Transverse colon (tissue), 3 donors: Measurements from ENCODE around the gene BMP3.
A peak's percentile ranks its signal among the peaks of the same experiment; 100 is the strongest.

Experiments used
- CTCF ChIP-seq, 5 experiments: fragments of 200-600 bp in 3 of 5; fragments of 450-650 bp in 2 of 5; sonication (generic) in 3 of 5; IDR thresholded peaks; 1 replicate in 2 of 5; 2 replicates in 3 of 5; pipeline ENCODE4 v1.5.1; 2016 to 2017; ENCODE audit warnings: antibody characterized with exemption in 5 of 5, inconsistent platforms in 3 of 5, mild to moderate bottlenecking in 2 of 5, moderate library complexity in 1 of 5
- EP300 ChIP-seq: sonication (generic); formaldehyde crosslinking; IDR thresholded peaks from one replicate; pipeline ENCODE4 v1.6.1; 2017; ENCODE audit warnings: antibody characterized with exemption, low read depth
- POLR2A ChIP-seq: fragments of 450-650 bp; IDR thresholded peaks from one replicate; pipeline ENCODE4 v1.6.1; 2016; ENCODE audit warnings: antibody characterized with exemption, mild to moderate bottlenecking, moderate library complexity

DNA sequence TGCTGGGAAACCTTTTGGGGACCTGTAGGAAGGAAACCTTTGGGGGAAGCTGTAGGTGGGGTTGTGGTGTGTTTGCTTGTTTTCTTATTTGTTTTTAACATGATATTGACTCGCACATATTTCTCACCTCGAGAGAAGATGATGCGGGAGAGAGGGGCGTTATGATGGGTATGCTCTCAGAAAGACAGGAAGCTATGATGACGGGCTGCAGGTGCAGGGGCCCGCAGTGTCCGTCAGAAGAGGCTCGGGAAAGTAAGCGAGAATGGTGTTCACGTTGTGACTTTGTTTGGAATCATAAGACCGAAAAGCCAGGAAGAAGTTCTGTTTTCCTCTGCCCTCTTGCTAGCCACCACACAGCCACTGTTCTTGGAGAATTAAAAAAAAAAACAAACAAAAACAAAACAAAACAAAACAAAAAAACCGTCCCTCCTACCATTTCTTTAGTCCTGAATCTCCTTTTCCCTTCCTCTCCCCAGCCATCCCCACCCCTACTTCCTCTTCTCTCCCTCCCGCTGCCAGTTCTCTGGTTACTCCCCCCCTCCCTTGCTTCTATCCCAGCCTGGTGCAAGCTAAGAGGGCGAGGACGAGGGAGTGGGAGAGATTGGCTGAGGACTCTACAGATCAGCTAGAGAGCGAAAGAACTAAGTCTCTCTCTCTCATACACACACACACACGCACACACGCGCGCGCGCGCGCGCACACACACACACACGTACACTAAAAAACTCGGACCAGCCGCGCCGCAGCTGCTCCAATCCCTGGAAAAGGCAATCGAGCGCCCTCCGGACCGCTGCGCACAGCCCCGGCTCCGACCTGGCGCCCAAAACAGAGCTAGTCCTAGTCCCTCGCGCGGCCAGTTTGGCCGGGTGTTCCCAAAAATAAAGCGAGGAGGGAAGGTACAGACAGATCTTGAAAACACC lies at the start of gene BMP3:
- no peak for TF ChIP-seq EP300
- no peak for TF ChIP-seq CTCF (IDR thresholded peaks at IDR 0.05)
- TF ChIP-seq POLR2A: peak; percentile 63
